ENCODE data around the gene HDAC2. TPM values are rescaled to one million over a fixed set of nuclear protein-coding genes. Genes with fewer than 3 reads are reported as not detected.
"Not testable (repeated sequence)": the region's sequence is repeated elsewhere in the genome, so short reads cannot be mapped to it uniquely, and the experiment has no call there.

HDAC2 gene
- total RNA-seq, 1 experiment from 2014 or later, result 66.1 TPM

- BruUV-seq (replicated peaks), result no TSS peak
- Histone ChIP-seq H4K20me1 (ENCODE audit: low read length) (no peaks in the 10 kb centered on the region), H3K36me3 (ENCODE audit: low read depth, low read length) (no peaks in the 10 kb centered on the region), H3K79me2 (ENCODE audit: low read length) (no peaks in the 10 kb centered on the region), H2AFZ (ENCODE audit: low read length) (no peak overlapping the region), H3K27me3 (ENCODE audit: low read length) (no peaks in the 10 kb centered on the region), H3F3A (ENCODE audit: low read length, unreplicated experiment) (no peaks in the 10 kb centered on the region), H3K4me2 (ENCODE audit: low read length) (no peak overlapping the region), H3K9me3 (ENCODE audit: low read length) (no peaks in the 10 kb centered on the region), H3K4me1 (ENCODE audit: insufficient read depth, low read length) (no peaks in the 10 kb centered on the region), H3K27ac (ENCODE audit: low read length) (no peak overlapping the region), H3K4me3 (ENCODE audit: low read length) (no peak overlapping the region), H3K9me2 (replicated peaks; ENCODE audit: low read length) (no peaks in the 10 kb centered on the region), H3K9ac (ENCODE audit: low read length) (no peak overlapping the region)
- ATAC-seq (no peak), DNase-seq (no peak)
- intact Hi-C loops (cut with micrococcal nuclease), result loop anchor here (10.0 kb wide), 2 partner anchors 755 to 1905 kb away; no protein-coding TSS in a partner anchor
- CTCF ChIA-PET, result no interaction called here
- TF ChIP-seq EZH2 (IDR thresholded peaks at IDR 0.05; ENCODE audit: low read length, unreplicated experiment) (no peak), EZH2phosphoT487 (IDR thresholded peaks at IDR 0.05; ENCODE audit: borderline replicate concordance, low read length) (no peak), CTCF (conservative IDR thresholded peaks at IDR 0.05; ENCODE audit: low read depth, low read length) (no peak)
- POLR2A ChIA-PET (ENCODE audit: unreplicated experiment), result no interaction called here
Measured at GRCh38 chr6:113989675-113990074, 18.7 kb upstream of the HDAC2 start.

GRCh38 chr6:113982675-113983074 is 11.7 kb upstream of the HDAC2 start:
- H3K4me3 ChIP-seq (ENCODE audit: low read length); intact Hi-C loops (cut with micrococcal nuclease); BruUV-seq (replicated peaks); H2AFZ ChIP-seq (ENCODE audit: low read length); H3K36me3 ChIP-seq (ENCODE audit: low read depth, low read length); H3K4me2 ChIP-seq (ENCODE audit: low read length); H3K79me2 ChIP-seq (ENCODE audit: low read length); DNase-seq; H3F3A ChIP-seq (ENCODE audit: low read length, unreplicated experiment); POLR2A ChIA-PET (ENCODE audit: unreplicated experiment); H3K4me1 ChIP-seq (ENCODE audit: insufficient read depth, low read length); H3K9ac ChIP-seq (ENCODE audit: low read length); H3K27ac ChIP-seq (ENCODE audit: low read length); H3K27me3 ChIP-seq (ENCODE audit: low read length); H3K9me2 ChIP-seq (replicated peaks; ENCODE audit: low read length); ATAC-seq; H4K20me1 ChIP-seq (ENCODE audit: low read length); H3K9me3 ChIP-seq (ENCODE audit: low read length): not testable (repeated sequence)
- CTCF ChIA-PET, result interaction anchor here (0.6 kb wide), 1 partner anchor 80 kb away, joined by 3 read pairs; no protein-coding TSS in a partner anchor

- no peak for DNase-seq
- no peaks in the 10 kb centered on the region for H3F3A ChIP-seq (ENCODE audit: low read length, unreplicated experiment)
- no peak overlapping the region for H3K9ac ChIP-seq (ENCODE audit: low read length)
- ATAC-seq, result no peak
- H2AFZ ChIP-seq (ENCODE audit: low read length), result no peak overlapping the region
- POLR2A ChIA-PET (ENCODE audit: unreplicated experiment), result no interaction called here
- H3K27me3 ChIP-seq (ENCODE audit: low read length), result no peaks in the 10 kb centered on the region
- H3K9me2 ChIP-seq (replicated peaks; ENCODE audit: low read length), result no peaks in the 10 kb centered on the region
- intact Hi-C loops (cut with micrococcal nuclease), result no loop called here
- H3K4me3 ChIP-seq (ENCODE audit: low read length), result no peak overlapping the region
- H3K4me2 ChIP-seq (ENCODE audit: low read length), result no peak overlapping the region
- no peaks in the 10 kb centered on the region for H3K79me2 ChIP-seq (ENCODE audit: low read length)
- no peaks in the 10 kb centered on the region for H3K9me3 ChIP-seq (ENCODE audit: low read length)
- H4K20me1 ChIP-seq (ENCODE audit: low read length), result no peaks in the 10 kb centered on the region
- CTCF ChIA-PET, result no interaction called here
- no peaks in the 10 kb centered on the region for H3K36me3 ChIP-seq (ENCODE audit: low read depth, low read length)
- no peaks in the 10 kb centered on the region for H3K4me1 ChIP-seq (ENCODE audit: insufficient read depth, low read length)
- no peak for TF ChIP-seq EZH2phosphoT487 (IDR thresholded peaks at IDR 0.05; ENCODE audit: borderline replicate concordance, low read length)
- TF ChIP-seq EZH2 (IDR thresholded peaks at IDR 0.05; ENCODE audit: low read length, unreplicated experiment), result no peak
- no peak for TF ChIP-seq CTCF (conservative IDR thresholded peaks at IDR 0.05; ENCODE audit: low read depth, low read length)
- no peak overlapping the region for H3K27ac ChIP-seq (ENCODE audit: low read length)
- no TSS peak for BruUV-seq (replicated peaks)
Measured at GRCh38 chr6:113982055-113982550, 11.2 kb upstream of the HDAC2 start.

All from PC-3 (cell line).